HepG2 (cell line): ENCODE results near the gene SHC1. TPM values are rescaled to one million over a fixed set of nuclear protein-coding genes. Genes with fewer than 3 reads are reported as not detected.

Experiments
- AGO2 ChIP-seq: fragments of 200-400 bp; formaldehyde crosslinking; optimal IDR thresholded peaks from 2 replicates; pipeline ENCODE3; 2017; ENCODE audit warnings: mild to moderate bottlenecking, low read depth, low read length, moderate library complexity
- ARID3A ChIP-seq: IDR thresholded peaks from 2 replicates; pipeline ENCODE4 v1.6.1; 2012; ENCODE audit warnings: low read depth, low read length, improper control_type of control experiment
- CBFB ChIP-seq: sonication (generic); formaldehyde crosslinking; IDR thresholded peaks from 2 replicates; pipeline ENCODE4 v1.4.0; 2020; ENCODE audit warnings: missing genetic modification reagents
- DBP ChIP-seq: sonication (generic); formaldehyde crosslinking; IDR thresholded peaks from 2 replicates; pipeline ENCODE4 v1.4.0; 2020; ENCODE audit warnings: missing genetic modification reagents; ENCODE audit errors: not compliant biosample characterization
- GLI4 ChIP-seq: sonication (generic); formaldehyde crosslinking; IDR thresholded peaks from 2 replicates; pipeline ENCODE4 v1.5.1; 2020; ENCODE audit warnings: missing genetic modification reagents, mild to moderate bottlenecking, moderate library complexity, borderline replicate concordance
- GMEB1 ChIP-seq: sonication (generic); formaldehyde crosslinking; IDR thresholded peaks from 2 replicates; pipeline ENCODE4 v1.5.1; 2020; ENCODE audit warnings: missing genetic modification reagents, mild to moderate bottlenecking, borderline replicate concordance
- NR2F2 ChIP-seq: IDR thresholded peaks from 2 replicates; pipeline ENCODE4 v1.6.1; 2012; ENCODE audit warnings: low read depth, inconsistent platforms, borderline replicate concordance
- TCF7 ChIP-seq: sonication (generic); IDR thresholded peaks from 2 replicates; pipeline ENCODE4 v1.6.1; 2016; ENCODE audit warnings: antibody characterized with exemption, low read depth
- ZBTB34 ChIP-seq: sonication (generic); formaldehyde crosslinking; IDR thresholded peaks from 2 replicates; pipeline ENCODE4 v1.8.0; 2022; ENCODE audit warnings: mild to moderate bottlenecking, missing genetic modification reagents
- ZNF318 ChIP-seq: sonication (generic); formaldehyde crosslinking; IDR thresholded peaks from 2 replicates; pipeline ENCODE4 v1.4.0; 2020; ENCODE audit warnings: mild to moderate bottlenecking, missing genetic modification reagents
- ZNF432 ChIP-seq: sonication (generic); formaldehyde crosslinking; IDR thresholded peaks from 2 replicates; pipeline ENCODE4 v1.5.0; 2020; ENCODE audit warnings: missing genetic modification reagents, mild to moderate bottlenecking, borderline replicate concordance
- ZNF576 ChIP-seq: sonication (generic); formaldehyde crosslinking; IDR thresholded peaks from 2 replicates; pipeline ENCODE4 v1.4.0; 2020; ENCODE audit warnings: mild to moderate bottlenecking, missing genetic modification reagents
- ZNF775 ChIP-seq: sonication (generic); formaldehyde crosslinking; IDR thresholded peaks from 2 replicates; pipeline ENCODE4 v1.4.0; 2020; ENCODE audit warnings: missing genetic modification reagents, mild to moderate bottlenecking, moderate library complexity, borderline replicate concordance
- polyA plus RNA-seq, 8 experiments: library from polyadenylated mRNA; depleted of rRNA in 3 of 8; stranded (reverse) in 7 of 8; unstranded in 1 of 8; fragments of >200 nt; fragmentation: Illumina TruSeq in 4 of 8; extraction: Trizol in 4 of 8; gene quantifications; 2 replicates each; pipeline versions ENCODE4 v1.2.1 to v1.2.3, GENCODE V29; 2011 to 2016; ENCODE audit warnings: low read depth in 4 of 8, missing spikeins in 1 of 8, mixed read lengths in 1 of 8; ENCODE audit not compliant: insufficient read depth in 1 of 8
- total RNA-seq, 5 experiments: library from RNA; depleted of rRNA; stranded (reverse); fragments of >200 nt; fragmentation: Illumina TruSeq; extraction: Trizol; gene quantifications; 2 replicates each; pipeline ENCODE4 v1.2.3, GENCODE V29; 2016; ENCODE audit warnings: low read depth in 1 of 5

The SHC1 gene
- total and polyA plus RNA-seq, 2 of the 13 experiments (the other 11 are each of a cell fraction or from before 2014, with no cell fraction given) = 52.0 to 137 TPM

- no peak for TF ChIP-seq DBP
- TF ChIP-seq ARID3A = no peak
- TF ChIP-seq NR2F2 = no peak
- peak; percentile 34 for TF ChIP-seq AGO2
- TF ChIP-seq ZNF318 (CRISPR knock-in tag) = no peak
- no peak for TF ChIP-seq ZNF432 (CRISPR knock-in tag)
- no peak for TF ChIP-seq CBFB (CRISPR knock-in tag)
- TF ChIP-seq ZBTB34 (CRISPR knock-in tag) = no peak
- TF ChIP-seq GLI4 = no peak
- TF ChIP-seq ZNF576 (CRISPR knock-in tag) = no peak
- no peak for TF ChIP-seq GMEB1
- TF ChIP-seq ZNF775 (CRISPR knock-in tag) = no peak
- TF ChIP-seq TCF7 = no peak
Measured at GRCh38 chr1:155008015-155008941, 37.7 kb upstream of the SHC1 start (continued).
